GM18502 (cell line): ENCODE results near the gene KCNMA1.

Experiments used
- ATAC-seq: cut with Tn5 transposase; IDR thresholded peaks from one replicate; pipeline ENCODE4 v1.9.1; 2021; ENCODE audit warnings: mild to moderate bottlenecking; ENCODE audit not compliant: unreplicated experiment, poor library complexity

KCNMA1 gene

DNA sequence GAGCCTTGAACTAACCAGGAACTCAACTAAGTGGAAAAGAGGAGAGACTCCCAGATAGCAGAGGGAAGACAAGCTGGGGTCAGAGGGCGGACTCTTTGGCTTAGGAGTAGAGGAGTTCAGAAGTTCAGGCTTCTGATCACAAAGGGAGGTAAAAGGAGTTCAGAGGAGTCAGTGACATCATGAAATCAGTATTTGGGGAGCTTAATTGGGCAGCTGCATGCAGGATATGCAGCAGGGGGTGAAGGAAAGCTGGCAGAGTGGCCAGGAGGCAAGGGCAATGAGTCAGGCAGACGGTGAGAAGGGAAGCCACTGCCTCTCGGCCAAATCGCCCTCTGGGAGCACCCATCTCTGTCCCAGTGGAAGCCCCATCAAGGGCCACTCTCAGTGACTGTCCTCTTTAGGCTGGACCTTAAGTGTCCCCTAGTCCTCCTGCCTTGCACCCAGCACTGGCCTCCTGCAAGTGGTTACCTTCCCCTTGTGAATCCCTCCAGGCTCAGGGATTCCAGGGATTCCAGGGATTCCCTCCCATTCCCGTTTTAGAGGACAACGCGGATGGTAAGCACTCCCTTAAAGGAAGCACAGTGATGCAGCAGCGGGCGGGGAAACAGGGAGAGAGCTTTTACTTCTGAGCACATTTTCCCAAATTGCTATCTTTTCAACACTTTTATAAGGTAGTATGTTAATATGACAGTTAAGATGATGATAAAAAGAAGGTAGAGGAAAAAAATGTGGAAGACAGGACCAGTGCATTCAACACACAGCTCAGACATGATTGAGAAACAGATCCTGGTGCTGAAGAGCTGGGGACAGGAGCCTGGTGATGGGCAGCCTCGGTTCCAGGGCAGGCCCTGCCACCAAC is 72.6 kb downstream of the KCNMA1 start:
- no peak for ATAC-seq

DNA sequence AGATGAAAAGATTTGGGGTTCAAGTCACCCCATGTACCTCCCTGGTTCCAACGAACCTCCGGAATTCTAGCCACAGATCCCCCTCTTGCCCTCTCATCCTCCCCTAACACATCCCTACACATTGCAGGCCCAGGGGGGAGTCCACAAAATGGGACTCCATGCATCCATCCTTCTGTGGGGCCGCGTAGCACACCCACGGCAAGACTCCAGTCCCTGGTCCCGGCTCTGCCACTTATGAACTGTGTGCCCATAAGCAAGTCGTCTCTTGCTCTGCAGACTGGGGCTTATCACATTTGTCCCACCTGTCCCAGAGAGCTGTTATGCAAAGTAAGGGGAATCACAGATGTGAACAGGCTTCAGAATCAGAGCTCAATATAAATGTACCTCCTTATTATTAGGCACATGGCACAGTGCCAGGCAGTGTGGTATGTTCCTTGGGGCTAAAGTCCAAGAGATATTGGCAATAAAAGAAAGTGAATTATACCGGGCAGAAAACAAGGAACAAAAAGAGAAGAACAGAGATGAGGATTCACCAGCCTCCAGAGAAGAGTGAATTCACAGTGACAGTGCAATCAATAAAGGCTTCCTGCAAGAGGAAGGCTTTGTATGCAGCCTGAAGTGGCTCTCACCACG is 73.9 kb downstream of the KCNMA1 start:
- no peak for ATAC-seq

DNA sequence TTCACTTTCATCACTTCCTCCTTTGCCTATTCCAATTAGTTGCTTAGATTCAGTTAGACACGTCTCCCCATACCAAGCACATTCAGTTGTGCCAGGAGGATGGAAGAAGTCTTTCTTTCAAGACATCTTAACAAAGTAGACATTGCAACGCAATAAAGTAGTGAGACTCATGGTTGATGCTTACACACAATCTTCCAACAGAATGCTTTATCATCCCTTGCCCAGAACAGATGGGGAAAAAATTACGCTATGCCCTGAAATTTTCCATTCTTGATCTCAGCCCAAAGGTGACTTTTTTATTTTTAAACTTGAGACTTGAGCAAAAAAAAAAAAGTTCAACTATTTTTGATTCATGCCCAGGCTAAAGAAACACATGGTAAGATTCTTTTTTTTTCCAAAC is 74.9 kb downstream of the KCNMA1 start:
- no peak for ATAC-seq

DNA sequence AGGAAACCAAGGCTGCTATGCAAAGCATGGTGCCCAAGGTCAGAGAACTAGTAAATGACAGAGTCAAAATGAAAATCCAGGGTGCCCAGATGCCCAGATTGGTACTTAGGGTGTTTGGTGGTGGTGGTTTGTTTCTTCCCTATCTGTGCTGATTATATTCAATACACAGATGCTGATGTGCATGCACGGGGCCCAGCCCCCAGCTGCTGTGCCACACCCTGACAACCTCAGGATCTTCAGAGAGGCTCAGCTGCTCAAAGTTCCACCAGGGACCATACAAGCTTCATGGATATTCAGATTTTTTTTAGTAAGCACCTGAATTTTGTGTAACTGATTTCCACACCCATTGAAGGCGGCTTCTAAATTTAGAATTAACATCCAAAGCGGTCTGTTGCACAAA is 75.6 kb downstream of the KCNMA1 start:
- ATAC-seq = no peak

DNA sequence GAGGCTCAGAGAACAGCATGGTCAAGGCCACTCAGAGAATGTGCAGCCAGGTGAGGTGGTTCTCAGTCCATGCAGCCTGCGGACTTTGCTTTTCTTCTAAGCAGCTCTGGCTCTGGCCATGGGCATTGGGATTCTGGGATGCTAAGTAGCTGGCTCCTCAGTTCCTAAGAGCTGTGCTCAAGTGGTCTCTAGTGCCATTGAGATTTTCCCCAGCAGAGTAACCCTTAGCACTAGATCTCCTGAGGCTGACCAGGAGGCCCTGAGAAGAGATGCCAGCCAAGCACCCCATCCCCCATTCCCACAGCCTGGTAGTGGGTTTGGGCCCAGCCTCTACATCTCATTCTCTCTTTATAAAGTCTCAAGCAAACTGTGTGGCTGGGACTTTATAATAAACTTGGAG is 77.1 kb downstream of the KCNMA1 start:
- ATAC-seq = no peak

DNA sequence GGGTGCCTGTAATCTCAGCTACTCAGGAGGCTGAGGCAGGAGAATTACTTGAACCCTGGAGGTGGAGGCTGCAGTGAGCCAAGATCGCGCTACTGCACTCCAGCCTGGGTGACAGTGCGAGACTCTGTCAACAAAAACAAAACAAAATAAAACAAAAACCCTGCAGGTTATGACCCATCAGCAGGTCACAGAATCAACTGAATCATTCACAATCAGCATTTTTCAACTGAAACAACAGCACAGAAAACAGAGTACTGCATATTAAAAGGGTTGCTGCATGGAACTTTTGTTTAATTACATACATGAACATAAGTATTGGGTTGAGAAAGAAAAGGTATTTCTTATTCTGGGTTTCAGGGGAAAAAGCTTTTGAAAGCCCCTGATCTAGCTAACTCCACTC is 77.6 kb downstream of the KCNMA1 start:
- ATAC-seq = no peak

DNA sequence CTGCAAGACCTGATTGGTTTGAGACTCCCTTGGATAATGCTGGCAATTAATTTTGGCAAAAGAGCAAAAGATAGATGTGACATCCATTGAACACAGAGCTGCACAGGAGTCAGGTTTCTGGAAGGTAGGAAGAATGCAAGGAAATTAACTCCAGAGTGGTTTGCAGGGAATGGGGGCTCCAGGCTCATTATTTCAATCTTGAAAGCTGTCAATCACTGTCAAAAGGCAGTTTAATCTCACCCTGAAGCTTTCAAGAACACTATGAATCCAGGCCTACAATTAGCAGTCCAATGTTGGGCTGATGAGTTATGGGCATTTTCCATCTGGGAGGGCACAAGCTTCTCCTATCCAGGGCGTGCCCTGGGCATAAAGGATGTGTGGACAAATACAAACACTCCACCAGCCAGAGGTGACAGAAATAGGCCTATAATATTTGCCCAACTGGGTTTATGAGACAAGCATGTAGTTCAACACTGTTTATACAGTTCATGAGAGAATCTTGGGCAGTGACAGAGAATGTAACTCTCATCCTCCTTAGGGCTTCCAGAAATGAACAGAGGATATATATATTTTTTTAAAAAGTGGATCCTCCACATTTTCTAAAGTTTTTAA is 80.5 kb downstream of the KCNMA1 start:
- no peak for ATAC-seq

DNA sequence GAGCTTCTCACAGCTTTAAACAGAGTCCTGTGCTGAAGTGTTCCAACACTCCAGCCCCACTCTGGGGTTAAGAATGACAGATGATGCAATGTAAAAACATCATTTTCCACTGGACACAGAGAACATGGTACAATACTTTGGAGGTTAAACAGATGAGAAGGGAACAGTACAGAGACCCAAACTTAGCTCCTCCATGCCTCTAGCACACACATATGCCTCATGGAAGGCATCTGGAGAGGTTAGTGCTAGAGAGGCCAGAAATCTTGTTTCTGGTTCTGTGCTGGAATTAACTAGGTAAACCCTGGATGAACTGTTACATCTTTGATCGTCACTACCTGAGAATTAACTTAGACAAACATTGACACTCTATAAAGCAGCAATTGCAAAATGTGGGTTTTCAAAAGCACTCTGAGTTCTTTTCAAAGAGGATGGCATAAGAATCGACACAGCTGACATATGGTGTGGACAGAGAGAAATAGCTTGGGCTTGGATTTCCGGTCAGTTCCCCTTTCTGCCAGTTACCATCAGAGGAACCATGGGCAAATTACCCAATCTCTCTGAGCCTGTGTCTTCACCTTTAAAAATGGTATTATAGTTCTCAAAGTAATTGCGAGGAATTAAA is 81.9 kb downstream of the KCNMA1 start:
- no peak for ATAC-seq

DNA sequence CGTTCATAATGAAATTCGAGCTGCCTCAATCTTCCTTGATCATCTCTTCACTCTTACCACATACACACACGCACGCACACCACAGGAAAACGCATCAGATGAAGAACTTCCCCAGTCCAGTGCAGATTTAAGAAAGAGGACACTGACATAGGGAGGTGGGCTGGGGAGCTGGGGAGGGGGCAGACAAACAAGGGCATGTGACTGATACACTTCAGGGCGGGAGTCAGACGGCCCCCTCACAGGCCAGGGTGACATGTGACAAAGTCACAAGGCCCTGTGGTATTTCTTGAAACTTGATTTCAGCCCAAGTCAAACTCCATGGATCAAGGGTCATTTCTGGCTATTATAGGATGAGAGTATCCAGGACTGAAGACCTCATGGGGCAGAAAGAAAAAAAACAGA is 82.6 kb downstream of the KCNMA1 start:
- ATAC-seq = no peak

DNA sequence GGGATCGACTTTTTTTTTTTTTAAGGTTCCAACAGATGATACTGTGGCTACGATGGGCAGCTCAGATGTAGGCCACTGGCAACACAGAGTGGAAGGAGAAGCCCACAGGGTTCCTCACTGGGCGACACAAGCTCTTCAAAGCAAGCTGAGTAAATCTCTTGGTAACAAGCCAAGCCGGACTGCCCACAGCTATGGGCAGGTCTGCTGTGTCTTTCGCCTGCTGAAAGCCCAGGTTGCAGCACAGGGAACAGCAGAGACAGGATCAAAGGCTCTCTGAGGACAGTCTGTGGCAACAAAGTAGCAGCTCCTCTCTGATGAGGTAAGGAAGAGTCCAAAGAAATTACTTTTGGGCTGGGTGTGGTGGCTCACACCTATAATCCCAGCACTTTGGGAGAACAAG is 83.6 kb downstream of the KCNMA1 start:
- ATAC-seq = no peak

DNA sequence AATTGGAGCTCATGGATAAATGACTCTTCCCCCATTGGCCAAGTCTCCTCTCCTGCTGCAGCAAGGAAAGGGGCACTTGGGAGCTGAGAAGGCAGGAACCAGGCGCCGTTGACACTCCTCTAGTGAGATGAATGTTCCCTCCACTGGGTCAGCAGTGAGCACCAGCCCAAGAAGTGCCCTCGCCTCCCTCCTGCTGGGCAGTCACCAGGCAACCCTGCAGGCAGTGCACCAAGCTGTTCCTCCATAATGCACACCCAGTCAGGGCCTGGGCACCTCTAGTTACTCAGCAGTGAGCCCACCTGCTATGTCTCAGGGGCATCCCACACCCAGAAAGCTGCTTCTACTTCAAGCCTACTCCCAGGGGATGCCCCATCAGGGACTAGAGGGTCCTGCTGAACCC is 84.3 kb downstream of the KCNMA1 start:
- ATAC-seq = no peak

DNA sequence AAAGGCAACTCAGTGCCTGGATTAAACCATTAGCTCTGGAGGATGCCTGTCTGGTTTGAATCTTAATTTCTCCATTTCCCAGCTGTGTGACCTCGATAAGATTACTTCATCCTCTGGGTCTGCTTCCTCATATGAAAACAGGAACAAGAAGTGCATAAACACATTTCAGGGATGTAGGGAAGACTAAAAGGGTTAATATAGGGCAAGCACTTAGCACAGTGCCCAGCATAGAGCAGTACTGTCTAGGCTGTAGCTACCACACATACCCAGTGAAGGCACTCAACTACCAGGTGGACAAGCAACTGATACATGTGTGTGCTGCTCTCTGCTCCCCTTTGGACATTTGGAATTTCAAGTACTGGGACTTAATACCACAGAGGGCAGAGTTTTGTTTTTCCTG is 85.4 kb downstream of the KCNMA1 start:
- ATAC-seq = no peak

DNA sequence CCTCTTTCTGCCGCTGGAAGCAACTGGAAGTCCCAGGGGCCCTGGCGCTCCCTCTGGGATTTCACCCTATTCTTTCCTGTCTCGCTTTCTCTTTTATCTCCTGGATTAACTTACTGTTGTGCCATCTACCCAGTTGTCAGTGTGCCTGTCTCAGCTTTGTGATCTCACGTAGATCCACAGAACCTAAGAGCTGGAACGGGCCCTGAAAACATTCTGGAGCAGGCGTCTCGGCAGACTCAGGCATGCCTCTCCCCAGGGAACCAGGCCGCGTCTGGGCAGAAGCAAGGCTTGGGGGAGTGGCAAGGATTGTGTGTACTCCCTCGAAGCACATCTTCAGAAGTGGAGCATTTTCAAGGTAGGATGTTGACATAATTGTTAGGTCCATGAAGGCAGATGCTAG is 87.2 kb downstream of the KCNMA1 start:
- no peak for ATAC-seq

DNA sequence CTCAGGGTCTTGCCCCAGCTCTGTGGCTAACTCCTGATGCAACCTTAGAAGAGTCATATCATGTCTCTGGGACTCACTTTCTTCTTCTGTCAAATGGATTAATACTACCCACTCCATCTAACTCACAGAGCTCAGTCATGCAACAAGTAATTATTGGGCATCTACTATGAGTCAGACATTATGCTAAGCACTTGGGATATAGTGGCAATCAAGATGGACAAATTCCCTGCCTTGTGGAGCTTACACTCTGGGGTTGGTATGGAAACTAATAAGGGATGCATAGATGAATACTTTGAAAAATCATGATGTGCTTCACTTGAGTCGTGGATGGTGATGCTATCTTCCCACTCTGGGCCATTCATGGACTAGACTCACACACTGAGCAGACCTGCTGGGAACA is 88.9 kb downstream of the KCNMA1 start:
- no peak for ATAC-seq

DNA sequence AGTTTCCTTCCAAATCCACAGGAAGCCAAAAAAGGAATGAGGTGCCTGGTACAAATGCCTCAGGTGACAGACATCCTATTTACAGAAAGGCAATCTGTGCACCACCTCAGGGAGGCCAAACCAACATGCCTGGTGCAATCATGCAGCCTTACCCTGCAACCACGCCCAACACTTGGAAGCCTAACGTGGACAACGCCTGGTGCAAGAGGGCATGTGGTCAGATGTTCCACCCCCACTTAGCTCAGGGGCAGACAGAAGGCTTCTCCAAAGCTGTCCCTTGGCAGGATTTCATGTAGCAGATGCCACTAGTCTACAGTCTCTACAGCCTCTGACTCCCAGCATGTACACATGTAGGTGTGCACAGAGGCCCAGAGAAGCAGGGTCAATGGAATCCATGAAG is 89.5 kb downstream of the KCNMA1 start:
- no peak for ATAC-seq

DNA sequence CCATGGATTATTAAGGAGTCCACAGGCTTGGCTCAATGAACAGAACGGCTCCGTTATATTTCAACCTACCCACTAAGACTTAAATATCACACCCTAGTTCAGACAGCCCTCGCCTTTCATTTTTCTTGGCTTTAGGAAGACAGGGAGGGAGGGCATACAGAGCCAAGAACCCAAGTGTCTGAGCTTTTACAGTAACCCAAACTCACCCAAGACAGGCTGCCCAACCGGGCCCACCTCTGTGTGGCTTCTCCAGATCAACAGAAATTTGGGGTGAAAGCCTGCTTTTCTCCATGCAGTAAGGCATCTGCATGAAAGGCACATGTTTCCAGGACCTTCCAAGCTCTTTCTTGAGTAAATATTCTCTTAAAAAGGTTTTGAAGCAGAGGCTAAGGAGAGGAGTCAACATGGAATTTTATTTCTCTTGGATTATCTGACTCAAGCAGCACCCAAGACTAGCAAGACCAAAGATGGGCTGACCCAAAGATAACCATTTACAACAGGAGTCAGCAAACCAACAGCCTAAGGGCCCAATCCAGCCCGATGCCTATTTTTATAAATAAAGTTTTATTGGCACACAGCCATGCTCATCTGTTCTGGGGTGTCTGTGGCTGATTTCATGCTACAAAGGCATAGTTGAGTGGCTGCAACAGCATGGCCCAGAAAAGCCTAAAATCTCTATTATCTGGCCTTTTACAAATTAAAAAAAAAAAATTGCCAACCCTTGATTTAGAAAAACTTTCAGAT is 90.1 kb downstream of the KCNMA1 start:
- no peak for ATAC-seq

DNA sequence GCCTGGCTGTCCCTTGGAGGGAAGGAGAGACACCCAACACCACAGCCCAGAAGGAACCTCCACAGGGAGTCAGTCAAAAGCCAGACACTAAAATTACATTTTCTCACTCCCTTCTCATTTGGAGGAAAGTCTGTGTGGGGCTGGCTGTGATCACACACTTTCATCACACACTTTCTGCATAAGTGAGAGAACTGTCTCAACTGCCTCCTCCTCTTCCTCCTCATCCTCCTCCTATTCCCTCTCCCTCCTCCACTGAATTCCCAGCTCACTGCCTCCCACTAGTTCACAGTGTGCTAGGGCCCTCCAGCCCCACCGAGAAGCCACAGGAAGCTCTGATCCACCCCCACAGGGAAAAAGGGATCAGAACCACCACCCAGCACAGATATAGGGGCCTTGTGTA is 91.6 kb downstream of the KCNMA1 start:
- ATAC-seq = no peak

DNA sequence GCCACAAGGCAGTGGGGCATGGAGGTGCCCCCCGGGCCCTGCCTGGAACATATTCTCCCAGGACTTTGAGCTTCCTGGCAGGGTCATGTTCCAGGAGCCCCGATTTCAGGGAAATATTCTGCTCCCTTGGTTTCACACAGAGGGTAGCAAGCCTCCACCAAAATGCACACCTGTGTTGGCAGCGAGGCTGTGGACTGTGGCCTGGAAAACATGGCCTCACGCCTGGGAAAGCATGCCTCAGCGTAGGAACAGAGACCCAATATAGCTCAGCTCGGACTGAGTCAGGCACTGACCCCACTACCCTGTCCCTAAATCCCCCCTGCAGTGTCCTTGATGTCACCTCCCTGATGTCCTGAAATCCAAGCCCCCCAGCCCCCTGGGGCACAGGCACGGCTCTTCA is 92.0 kb downstream of the KCNMA1 start:
- ATAC-seq = no peak

DNA sequence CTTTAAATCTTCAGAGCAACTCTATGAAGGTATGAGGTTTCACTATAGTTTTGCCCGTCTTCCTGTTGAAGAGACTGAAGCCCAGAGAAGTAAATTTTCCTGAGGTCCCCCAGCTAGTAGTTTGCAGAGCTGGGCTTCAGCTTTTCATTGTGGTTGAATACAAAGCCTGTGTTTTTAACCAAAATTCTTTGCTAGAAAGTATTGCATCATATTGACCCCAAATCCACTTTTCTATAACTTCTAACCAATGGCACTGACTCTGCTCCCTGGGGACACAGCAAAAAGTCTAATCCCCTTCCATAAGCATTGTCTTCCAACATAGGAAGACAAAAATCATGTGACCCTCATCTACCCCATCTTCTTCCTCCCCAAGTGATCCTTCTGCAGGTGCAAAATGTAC is 93.0 kb downstream of the KCNMA1 start:
- no peak for ATAC-seq

DNA sequence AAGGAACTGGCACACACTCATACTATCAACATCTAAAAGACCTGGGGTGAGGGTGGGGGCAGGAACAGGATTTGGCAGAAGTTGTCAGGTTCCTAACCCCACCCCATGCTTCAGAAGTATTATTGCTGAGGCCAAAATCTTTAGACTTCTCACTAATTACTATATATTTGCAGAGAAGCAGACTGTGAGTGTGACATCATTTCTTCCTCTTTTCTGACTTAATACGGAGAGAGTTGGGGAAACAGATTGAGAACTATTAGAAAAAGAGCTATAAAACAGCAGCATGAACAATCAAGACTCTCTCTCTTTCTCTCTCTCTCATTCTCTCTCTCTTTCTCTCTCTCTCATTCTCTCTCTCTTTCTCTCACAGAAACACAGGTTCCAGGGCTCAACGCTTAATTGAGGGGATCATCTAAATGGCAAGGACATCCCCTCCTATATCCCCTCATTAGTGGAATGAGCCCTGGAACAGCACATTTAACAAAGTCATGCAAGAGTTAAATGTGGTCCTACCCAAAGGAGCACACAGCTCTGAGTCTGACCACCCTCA is 94.8 kb downstream of the KCNMA1 start:
- no peak for ATAC-seq
